Ishikawa (cell line): ENCODE measurements around the gene GBP4.

ENCODE experiments used
- CEBPB ChIP-seq: IDR thresholded peaks from 2 replicates; pipeline ENCODE4 v1.6.1; 2012
- CREB1 ChIP-seq: IDR thresholded peaks from 2 replicates; pipeline ENCODE4 v1.6.1; 2012; ENCODE audit warnings: low read depth
- EGR1 ChIP-seq: IDR thresholded peaks from 2 replicates; pipeline ENCODE4 v1.6.1; 2012
- EP300 ChIP-seq: IDR thresholded peaks from 2 replicates; pipeline ENCODE4 v1.6.1; 2012; ENCODE audit warnings: borderline replicate concordance
- FOXM1 ChIP-seq: IDR thresholded peaks from 2 replicates; pipeline ENCODE4 v1.6.1; 2012; ENCODE audit warnings: low read depth, borderline replicate concordance
- NFIC ChIP-seq: IDR thresholded peaks from 2 replicates; pipeline ENCODE4 v1.6.1; 2012
- RAD21 ChIP-seq: IDR thresholded peaks from 2 replicates; pipeline ENCODE4 v1.6.1; 2012; ENCODE audit warnings: low read depth
- TAF1 ChIP-seq: IDR thresholded peaks from 2 replicates; pipeline ENCODE4 v1.6.1; 2012; ENCODE audit warnings: low read depth, mild to moderate bottlenecking
- TCF12 ChIP-seq: IDR thresholded peaks from 2 replicates; pipeline ENCODE4 v1.6.1; 2012; ENCODE audit warnings: low read depth
- TEAD4 ChIP-seq: IDR thresholded peaks from 2 replicates; pipeline ENCODE4 v1.6.1; 2012
- YY1 ChIP-seq: IDR thresholded peaks from 2 replicates; pipeline ENCODE4 v1.6.1; 2012; ENCODE audit warnings: low read depth
- ZBTB7A ChIP-seq: IDR thresholded peaks from 2 replicates; pipeline ENCODE4 v1.6.1; 2012; ENCODE audit warnings: low read depth
- TF ChIP-seq, protein P1 (sequence below): IDR thresholded peaks from 2 replicates; pipeline ENCODE4 v1.6.1; 2012; ENCODE audit warnings: low read depth, mild to moderate bottlenecking
- TF ChIP-seq, protein P2 (sequence below): IDR thresholded peaks from 2 replicates; pipeline ENCODE4 v1.6.1; 2012
- TF ChIP-seq, protein P3 (sequence below): IDR thresholded peaks from 2 replicates; pipeline ENCODE4 v1.6.1; 2012

GBP4 gene

DNA sequence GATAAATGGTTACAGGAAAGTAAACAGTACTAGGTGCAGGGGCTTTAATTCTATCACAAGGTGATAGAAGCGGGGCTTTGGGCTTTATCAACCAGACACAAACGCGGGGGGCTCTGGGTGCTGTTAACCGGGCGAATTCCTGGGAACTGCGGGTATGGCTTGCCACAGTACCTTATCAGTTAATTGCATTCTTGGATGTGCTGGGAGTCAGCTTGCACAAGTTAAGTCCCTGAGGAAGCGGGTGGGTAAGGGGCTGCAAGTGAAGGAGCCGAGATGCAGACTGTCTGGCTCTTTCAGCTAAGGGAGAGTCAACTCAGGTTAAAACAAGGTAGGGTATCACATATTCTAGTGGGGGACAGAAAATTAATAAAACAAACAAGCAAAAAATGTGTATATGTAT lies 661 bp downstream of the GBP4 start:
- TF ChIP-seq FOXM1 (no peak), YY1 (no peak), ZBTB7A (no peak), CREB1 (no peak)
- TF ChIP-seq, protein P1, sequence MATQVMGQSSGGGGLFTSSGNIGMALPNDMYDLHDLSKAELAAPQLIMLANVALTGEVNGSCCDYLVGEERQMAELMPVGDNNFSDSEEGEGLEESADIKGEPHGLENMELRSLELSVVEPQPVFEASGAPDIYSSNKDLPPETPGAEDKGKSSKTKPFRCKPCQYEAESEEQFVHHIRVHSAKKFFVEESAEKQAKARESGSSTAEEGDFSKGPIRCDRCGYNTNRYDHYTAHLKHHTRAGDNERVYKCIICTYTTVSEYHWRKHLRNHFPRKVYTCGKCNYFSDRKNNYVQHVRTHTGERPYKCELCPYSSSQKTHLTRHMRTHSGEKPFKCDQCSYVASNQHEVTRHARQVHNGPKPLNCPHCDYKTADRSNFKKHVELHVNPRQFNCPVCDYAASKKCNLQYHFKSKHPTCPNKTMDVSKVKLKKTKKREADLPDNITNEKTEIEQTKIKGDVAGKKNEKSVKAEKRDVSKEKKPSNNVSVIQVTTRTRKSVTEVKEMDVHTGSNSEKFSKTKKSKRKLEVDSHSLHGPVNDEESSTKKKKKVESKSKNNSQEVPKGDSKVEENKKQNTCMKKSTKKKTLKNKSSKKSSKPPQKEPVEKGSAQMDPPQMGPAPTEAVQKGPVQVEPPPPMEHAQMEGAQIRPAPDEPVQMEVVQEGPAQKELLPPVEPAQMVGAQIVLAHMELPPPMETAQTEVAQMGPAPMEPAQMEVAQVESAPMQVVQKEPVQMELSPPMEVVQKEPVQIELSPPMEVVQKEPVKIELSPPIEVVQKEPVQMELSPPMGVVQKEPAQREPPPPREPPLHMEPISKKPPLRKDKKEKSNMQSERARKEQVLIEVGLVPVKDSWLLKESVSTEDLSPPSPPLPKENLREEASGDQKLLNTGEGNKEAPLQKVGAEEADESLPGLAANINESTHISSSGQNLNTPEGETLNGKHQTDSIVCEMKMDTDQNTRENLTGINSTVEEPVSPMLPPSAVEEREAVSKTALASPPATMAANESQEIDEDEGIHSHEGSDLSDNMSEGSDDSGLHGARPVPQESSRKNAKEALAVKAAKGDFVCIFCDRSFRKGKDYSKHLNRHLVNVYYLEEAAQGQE: no peak
- TF ChIP-seq, protein P2, sequence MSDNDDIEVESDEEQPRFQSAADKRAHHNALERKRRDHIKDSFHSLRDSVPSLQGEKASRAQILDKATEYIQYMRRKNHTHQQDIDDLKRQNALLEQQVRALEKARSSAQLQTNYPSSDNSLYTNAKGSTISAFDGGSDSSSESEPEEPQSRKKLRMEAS: no peak

DNA sequence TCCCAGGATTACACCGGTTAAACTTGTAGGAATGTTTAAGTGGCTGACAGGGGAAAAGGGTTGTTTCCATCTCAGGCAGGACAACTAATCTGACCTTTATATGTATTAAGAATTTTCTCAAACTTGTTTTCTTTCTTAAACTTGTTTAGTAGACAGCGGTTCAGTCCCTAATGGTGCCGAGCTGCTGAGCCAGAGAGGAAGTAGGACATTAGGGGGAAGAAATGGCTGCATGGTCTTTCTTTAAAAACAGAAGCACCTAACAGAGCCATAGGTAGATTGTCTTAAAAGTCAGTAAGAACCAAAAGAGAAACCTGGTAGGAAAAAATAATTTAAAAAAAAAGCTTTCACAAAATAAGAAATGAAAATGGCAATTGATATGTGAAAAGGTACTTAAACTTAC lies 3.3 kb downstream of the GBP4 start:
- TF ChIP-seq CREB1: no peak
- TF ChIP-seq EGR1: no peak
- no peak for TF ChIP-seq NFIC
- no peak for TF ChIP-seq TCF12
- no peak for TF ChIP-seq TAF1
- no peak for TF ChIP-seq EP300
- TF ChIP-seq CEBPB: no peak
- no peak for TF ChIP-seq RAD21
- TF ChIP-seq, protein P3, sequence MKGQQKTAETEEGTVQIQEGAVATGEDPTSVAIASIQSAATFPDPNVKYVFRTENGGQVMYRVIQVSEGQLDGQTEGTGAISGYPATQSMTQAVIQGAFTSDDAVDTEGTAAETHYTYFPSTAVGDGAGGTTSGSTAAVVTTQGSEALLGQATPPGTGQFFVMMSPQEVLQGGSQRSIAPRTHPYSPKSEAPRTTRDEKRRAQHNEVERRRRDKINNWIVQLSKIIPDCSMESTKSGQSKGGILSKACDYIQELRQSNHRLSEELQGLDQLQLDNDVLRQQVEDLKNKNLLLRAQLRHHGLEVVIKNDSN: no peak
- TF ChIP-seq, protein P2: no peak
- no peak for TF ChIP-seq TEAD4
- TF ChIP-seq, protein P1: no peak

DNA sequence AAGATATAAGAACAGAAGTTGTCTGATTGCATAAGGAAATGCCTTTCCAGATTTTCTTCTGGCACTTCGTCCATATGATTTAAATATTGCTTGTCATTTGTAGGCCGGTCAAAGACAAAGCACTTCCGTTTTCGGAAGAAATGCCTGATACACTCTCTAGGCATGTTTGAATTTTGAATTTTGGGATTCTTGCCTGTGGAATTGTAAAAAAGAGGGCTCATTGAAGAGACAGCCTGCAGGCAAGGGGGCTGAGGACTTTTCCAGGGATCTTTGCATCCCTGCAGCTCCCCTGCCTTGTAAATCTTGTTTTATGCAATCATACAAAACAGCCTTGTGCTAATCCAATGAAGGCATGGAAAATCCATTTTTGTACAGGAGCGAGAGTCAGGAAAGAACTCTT lies 7.4 kb downstream of the GBP4 start:
- TF ChIP-seq TAF1: no peak
- no peak for TF ChIP-seq TEAD4
- no peak for TF ChIP-seq YY1
- TF ChIP-seq, protein P2: no peak
- no peak for TF ChIP-seq FOXM1
- TF ChIP-seq NFIC: no peak
- no peak for TF ChIP-seq ZBTB7A
- TF ChIP-seq RAD21: no peak
- TF ChIP-seq, protein P3: no peak
- TF ChIP-seq, protein P1: no peak
- TF ChIP-seq TCF12: no peak
- no peak for TF ChIP-seq CREB1
- TF ChIP-seq CEBPB: no peak
- no peak for TF ChIP-seq EGR1
- TF ChIP-seq EP300: no peak

DNA sequence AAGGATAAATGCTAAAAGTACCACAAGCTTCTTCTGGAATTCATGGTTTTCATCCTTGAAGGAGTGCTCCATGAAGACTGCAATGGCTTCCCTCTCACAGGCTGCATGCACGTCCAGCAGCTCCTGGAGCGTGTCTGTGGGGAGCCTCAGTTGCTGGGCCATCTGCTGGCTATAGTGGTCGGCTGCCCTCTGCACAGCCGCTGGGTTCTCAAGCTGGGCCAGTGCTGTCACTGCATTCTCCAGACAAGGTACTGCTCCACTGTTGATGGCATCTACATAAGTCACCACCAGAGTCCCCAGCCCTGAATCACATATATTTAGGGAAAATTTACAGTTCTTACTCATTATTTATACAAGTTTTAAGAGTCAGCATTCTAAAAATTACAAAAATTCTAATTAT lies 8.7 kb downstream of the GBP4 start:
- TF ChIP-seq TAF1 (no peak), TCF12 (no peak), EP300 (no peak), TEAD4 (no peak), CEBPB (no peak), ZBTB7A (no peak), FOXM1 (no peak), CREB1 (no peak)
- TF ChIP-seq, protein P3: no peak
- TF ChIP-seq, protein P1: no peak
- TF ChIP-seq, protein P2: no peak
